HepG2 (cell line): ENCODE data around the gene TXNDC11.

Experiments used
- AFF4 ChIP-seq: sonication (generic); formaldehyde crosslinking; IDR thresholded peaks from 2 replicates; pipeline ENCODE4 v1.4.0; 2020; ENCODE audit warnings: missing genetic modification reagents
- CTCF ChIP-seq: sonication (generic); formaldehyde crosslinking; IDR thresholded peaks from 2 replicates; pipeline ENCODE4 v1.5.0; 2020; ENCODE audit warnings: mild to moderate bottlenecking, missing genetic modification reagents, moderate library complexity
- NFE2 ChIP-seq: sonication (generic); formaldehyde crosslinking; IDR thresholded peaks from 2 replicates; pipeline ENCODE4 v1.4.0; 2020; ENCODE audit warnings: missing genetic modification reagents
- ZNF672 ChIP-seq: sonication (generic); formaldehyde crosslinking; IDR thresholded peaks from 2 replicates; pipeline ENCODE4 v1.8.1; 2022; ENCODE audit warnings: missing genetic modification reagents

- TF ChIP-seq AFF4 (CRISPR knock-in tag) (no peak), ZNF672 (no peak), NFE2 (no peak), CTCF (CRISPR knock-in tag) (no peak)
Observed at GRCh38 chr16:11779074-11779473, 36.4 kb upstream of the TXNDC11 start.
